Endodermal cell (in vitro differentiated cells): ENCODE results near the gene CDH9. TPM values are rescaled to one million over a fixed set of nuclear protein-coding genes. Genes with fewer than 3 reads are reported as not detected.

ENCODE experiments used
- DNase-seq: peaks from one replicate; pipeline ENCODE4 v3.0.0-alpha.2; 2017
- H3K27ac ChIP-seq: 2 replicates; pipeline ENCODE4 v1.5.1; 2013; ENCODE audit warnings: mild to moderate bottlenecking, low read depth, low read length, moderate library complexity
- H3K27me3 ChIP-seq: 2 replicates; pipeline ENCODE4 v1.6.1; 2013; ENCODE audit warnings: mild to moderate bottlenecking, low read length, moderate library complexity; ENCODE audit not compliant: insufficient read depth, control insufficient read depth, poor library complexity, severe bottlenecking
- H3K36me3 ChIP-seq: 2 replicates; pipeline ENCODE4 v1.7.0; 2013; ENCODE audit warnings: mild to moderate bottlenecking, low read length, moderate library complexity; ENCODE audit not compliant: control insufficient read depth, insufficient read depth
- H3K4me1 ChIP-seq: one replicate; pipeline ENCODE4 v1.7.0; 2013; ENCODE audit warnings: low read length; ENCODE audit not compliant: control insufficient read depth, insufficient read depth
- H3K4me3 ChIP-seq: 2 replicates; pipeline ENCODE4 v1.5.1; 2013; ENCODE audit warnings: mild to moderate bottlenecking, low read length, moderate library complexity
- H3K9ac ChIP-seq: 2 replicates; pipeline ENCODE4 v1.6.1; 2013; ENCODE audit warnings: mild to moderate bottlenecking, low read length, moderate library complexity; ENCODE audit not compliant: poor library complexity, severe bottlenecking; ENCODE audit errors: extremely low read depth
- H3K9me3 ChIP-seq: 2 replicates; pipeline ENCODE4 v1.6.1; 2013; ENCODE audit warnings: mild to moderate bottlenecking, low read length, moderate library complexity; ENCODE audit not compliant: control insufficient read depth
- H3K27ac Mint-ChIP-seq: 2 replicates; pipeline ENCODE4 v1.8.0; 2020; ENCODE audit warnings: mixed read lengths
- H3K27me3 Mint-ChIP-seq: 2 replicates; pipeline ENCODE4 v1.8.0; 2021; ENCODE audit warnings: mild to moderate bottlenecking, mixed read lengths; ENCODE audit not compliant: insufficient read depth
- H3K36me3 Mint-ChIP-seq: 2 replicates; pipeline ENCODE4 v1.8.0; 2020; ENCODE audit warnings: low read depth, mixed read lengths
- H3K4me1 Mint-ChIP-seq: 2 replicates; pipeline ENCODE4 v1.8.0; 2020; ENCODE audit warnings: mixed read lengths
- H3K4me3 Mint-ChIP-seq: 2 replicates; pipeline ENCODE4 v1.8.0; 2020; ENCODE audit warnings: mild to moderate bottlenecking, moderate library complexity, mixed read lengths
- H3K9me3 Mint-ChIP-seq: 2 replicates; pipeline ENCODE4 v1.8.0; 2020; ENCODE audit warnings: mild to moderate bottlenecking, mixed read lengths
- WGBS, 2 experiments: methylation state at CpG; one replicate each; pipeline versions ENCODE4 v1.1.5 to v1.1.7; 2013; ENCODE audit warnings: missing lambda C conversion rate in 2 of 2, mixed read lengths in 1 of 2; ENCODE audit not compliant: insufficient coverage in 1 of 2, insufficient read length in 1 of 2; 5-methylcytosine and 5-hydroxymethylcytosine counted together
- total RNA-seq, 2 donors: library from RNA; stranded (reverse); fragmentation: NEBNext Ultra II Directional in 1 of 2; extraction: Animal tissue kit (Norgen Biotek cat#: 25700) in 1 of 2; gene quantifications; 2 replicates in 1 of 2; 3 replicates in 1 of 2; pipeline ENCODE4 v1.2.1, GENCODE V29; 2021
- TF ChIP-seq, protein P1 (sequence below): fragments of 200-600 bp; sonication (generic); conservative IDR thresholded peaks from 2 replicates; pipeline ENCODE4 v1.5.0; 2021; ENCODE audit warnings: antibody characterized with exemption, mild to moderate bottlenecking

The CDH9 gene
- total RNA-seq, 2 donors from 2014 or later: not detected

DNA sequence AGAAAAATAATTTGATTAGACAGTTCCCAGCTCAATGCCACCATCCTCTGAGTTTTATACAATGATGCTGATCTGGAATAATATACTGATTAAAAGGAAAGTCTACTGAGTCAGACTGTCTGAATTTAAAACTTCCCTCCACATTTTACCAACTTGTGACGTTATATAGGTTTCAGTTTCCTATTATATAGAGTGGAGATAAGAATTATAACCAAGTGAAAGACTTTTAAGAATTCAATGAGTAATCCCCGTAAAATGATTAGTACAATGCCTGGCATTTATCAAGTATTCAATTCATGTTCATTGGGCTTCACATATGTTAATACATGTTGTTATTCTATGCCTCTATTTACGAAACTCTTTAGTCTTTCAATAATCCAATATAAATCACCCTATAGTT lies 166.0 kb downstream of the CDH9 start:
- H3K4me3 Mint-ChIP-seq: no peak overlapping the region
- H3K27me3 Mint-ChIP-seq: peaks cover 2% of the 10 kb centered on the region
- H3K9me3 Mint-ChIP-seq: no peaks in the 10 kb centered on the region
- DNase-seq: no peak
- H3K36me3 Mint-ChIP-seq: no peaks in the 10 kb centered on the region
- TF ChIP-seq, protein P1, sequence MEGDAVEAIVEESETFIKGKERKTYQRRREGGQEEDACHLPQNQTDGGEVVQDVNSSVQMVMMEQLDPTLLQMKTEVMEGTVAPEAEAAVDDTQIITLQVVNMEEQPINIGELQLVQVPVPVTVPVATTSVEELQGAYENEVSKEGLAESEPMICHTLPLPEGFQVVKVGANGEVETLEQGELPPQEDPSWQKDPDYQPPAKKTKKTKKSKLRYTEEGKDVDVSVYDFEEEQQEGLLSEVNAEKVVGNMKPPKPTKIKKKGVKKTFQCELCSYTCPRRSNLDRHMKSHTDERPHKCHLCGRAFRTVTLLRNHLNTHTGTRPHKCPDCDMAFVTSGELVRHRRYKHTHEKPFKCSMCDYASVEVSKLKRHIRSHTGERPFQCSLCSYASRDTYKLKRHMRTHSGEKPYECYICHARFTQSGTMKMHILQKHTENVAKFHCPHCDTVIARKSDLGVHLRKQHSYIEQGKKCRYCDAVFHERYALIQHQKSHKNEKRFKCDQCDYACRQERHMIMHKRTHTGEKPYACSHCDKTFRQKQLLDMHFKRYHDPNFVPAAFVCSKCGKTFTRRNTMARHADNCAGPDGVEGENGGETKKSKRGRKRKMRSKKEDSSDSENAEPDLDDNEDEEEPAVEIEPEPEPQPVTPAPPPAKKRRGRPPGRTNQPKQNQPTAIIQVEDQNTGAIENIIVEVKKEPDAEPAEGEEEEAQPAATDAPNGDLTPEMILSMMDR: no peak
- 94% methylated on average over 3 of the region's 3 CpGs; no CpG with 5 or more reads in 1 of the 2 experiments for WGBS, 2 experiments
- no peak overlapping the region for H3K4me3 ChIP-seq
- H3K27me3 ChIP-seq: no peaks in the 10 kb centered on the region
- no peaks in the 10 kb centered on the region for H3K36me3 ChIP-seq
- H3K4me1 Mint-ChIP-seq: peaks cover 12% of the 10 kb centered on the region
- no peak overlapping the region for H3K27ac ChIP-seq
- H3K4me1 ChIP-seq: no peaks in the 10 kb centered on the region
- H3K27ac Mint-ChIP-seq: no peak overlapping the region
- H3K9me3 ChIP-seq: no peaks in the 10 kb centered on the region
- no peak overlapping the region for H3K9ac ChIP-seq

DNA sequence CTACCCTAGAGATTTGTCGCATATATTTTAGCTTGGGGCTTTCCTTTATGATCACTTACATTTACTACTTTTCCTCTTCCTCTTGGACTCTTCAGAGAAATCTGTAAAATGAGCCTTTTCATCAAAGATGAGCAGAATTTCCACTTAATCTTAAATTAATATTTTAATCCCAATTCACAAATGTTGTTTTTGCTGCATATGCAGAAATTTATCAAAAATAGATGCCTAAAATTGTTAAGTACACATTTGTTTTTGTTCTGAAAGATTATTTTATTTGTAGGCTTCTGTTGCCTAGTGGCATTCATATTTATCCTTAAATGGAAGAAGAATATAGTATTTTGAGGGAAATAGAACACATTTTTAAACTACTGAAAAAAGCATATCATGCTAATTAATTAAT lies 168.6 kb downstream of the CDH9 start:
- no peak overlapping the region for H3K9ac ChIP-seq
- Mint-ChIP-seq H3K36me3 (no peaks in the 10 kb centered on the region), H3K4me3 (no peak overlapping the region), H3K27ac (no peak overlapping the region), H3K27me3 (peaks cover 2% of the 10 kb centered on the region), H3K9me3 (no peaks in the 10 kb centered on the region), H3K4me1 (peaks cover 12% of the 10 kb centered on the region)
- no peaks in the 10 kb centered on the region for H3K27me3 ChIP-seq
- H3K4me1 ChIP-seq: no peaks in the 10 kb centered on the region
- no peak for DNase-seq
- H3K27ac ChIP-seq: no peak overlapping the region
- WGBS, 2 experiments: 80 to 95% methylated on average over 1 of the region's 1 CpG
- H3K9me3 ChIP-seq: no peaks in the 10 kb centered on the region
- TF ChIP-seq, protein P1: no peak
- H3K36me3 ChIP-seq: no peaks in the 10 kb centered on the region
- no peak overlapping the region for H3K4me3 ChIP-seq

DNA sequence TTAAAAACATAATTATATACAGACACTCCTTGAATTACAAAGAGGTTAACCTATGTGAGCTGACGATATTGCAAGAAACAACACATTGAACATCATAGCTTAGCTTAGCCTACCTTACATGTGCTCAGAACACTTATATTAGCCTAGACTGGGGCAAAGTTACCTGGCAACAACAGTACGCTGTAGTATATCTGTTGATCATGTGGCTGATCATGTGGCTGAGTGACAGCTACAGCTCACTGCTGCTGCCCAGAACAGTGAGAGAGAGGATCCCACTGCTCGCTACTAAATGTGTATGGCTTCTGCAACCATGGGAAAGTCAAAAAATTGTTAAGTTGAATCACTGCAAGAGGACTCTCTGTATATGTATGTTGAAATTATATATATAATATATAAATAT lies 169.9 kb downstream of the CDH9 start:
- H3K9me3 ChIP-seq: no peaks in the 10 kb centered on the region
- no peak overlapping the region for H3K9ac ChIP-seq
- no peaks in the 10 kb centered on the region for H3K9me3 Mint-ChIP-seq
- TF ChIP-seq, protein P1: no peak
- no peak overlapping the region for H3K27ac Mint-ChIP-seq
- H3K4me3 ChIP-seq: no peak overlapping the region
- no peaks in the 10 kb centered on the region for H3K36me3 ChIP-seq
- H3K4me1 ChIP-seq: no peaks in the 10 kb centered on the region
- H3K4me1 Mint-ChIP-seq: peaks cover 12% of the 10 kb centered on the region
- H3K27me3 ChIP-seq: no peaks in the 10 kb centered on the region
- no peaks in the 10 kb centered on the region for H3K36me3 Mint-ChIP-seq
- H3K27ac ChIP-seq: no peak overlapping the region
- DNase-seq: no peak
- H3K27me3 Mint-ChIP-seq: peaks cover 2% of the 10 kb centered on the region
- no peak overlapping the region for H3K4me3 Mint-ChIP-seq
- WGBS, 2 experiments: 93 to 100% methylated on average over 1 to 3 of the region's 3 CpGs
